B cell (primary cell): ENCODE results near the gene ADK. TPM values are rescaled to one million over a fixed set of nuclear protein-coding genes. Genes with fewer than 3 reads are reported as not detected.

Source experiments
- ATAC-seq: fragments of 200-7000 bp; cut with Tn5 transposase; one replicate; pipeline ENCODE4 v1.10.0; 2021; ENCODE audit warnings: low read depth, mild to moderate bottlenecking, moderate number of reproducible peaks, moderate library complexity
- CTCF ChIA-PET: fragments of 350-600 bp; sonication (Branson Sonifier 250); formaldehyde crosslinking; loops from one replicate; lab custom pipeline; 2021; ENCODE audit warnings: antibody characterized with exemption, inconsistent platforms; lab: Charles Lee
- POLR2A ChIA-PET: fragments of 350-600 bp; sonication (Branson Sonifier 250); formaldehyde crosslinking; loops from one replicate; lab custom pipeline; 2021; ENCODE audit warnings: antibody characterized with exemption; lab: Charles Lee
- DNase-seq: peaks from one replicate; pipeline ENCODE4 v3.0.0; 2013
- H2AFZ ChIP-seq: 2 replicates; pipeline ENCODE4 v1.6.1; 2012; ENCODE audit warnings: mild to moderate bottlenecking, low read depth, low read length; ENCODE audit not compliant: insufficient read depth, poor library complexity, severe bottlenecking
- H3K27ac ChIP-seq, 2 donors: 1 replicate in 1 of 2; 2 replicates in 1 of 2; pipeline ENCODE4 v1.5.1; 2012 to 2013; ENCODE audit warnings: low read length in 2 of 2, mild to moderate bottlenecking in 2 of 2, moderate library complexity in 1 of 2
- H3K27me3 ChIP-seq, 4 experiments: fragments of 200-600 bp in 1 of 4; sonication (generic) in 1 of 4; replicated peaks in 1 of 4; 1 replicate in 2 of 4; 2 replicates in 2 of 4; pipeline versions ENCODE4 v1.6.1 to v1.7.0; 2013 to 2016; ENCODE audit warnings: low read length in 3 of 4, mild to moderate bottlenecking in 2 of 4, mixed read lengths in 1 of 4, moderate library complexity in 1 of 4; ENCODE audit not compliant: insufficient read depth in 4 of 4, control insufficient read depth in 3 of 4; ENCODE audit errors: control extremely low read depth in 1 of 4
- H3K36me3 ChIP-seq, 2 experiments: replicated peaks in 1 of 2; 1 replicate in 1 of 2; 2 replicates in 1 of 2; pipeline versions ENCODE4 v1.6.1 to v1.7.1; 2013; ENCODE audit warnings: low read length in 1 of 2; ENCODE audit not compliant: insufficient read depth in 2 of 2, control insufficient read depth in 1 of 2; ENCODE audit errors: control extremely low read depth in 1 of 2, extremely low read depth in 1 of 2
- H3K4me1 ChIP-seq, 2 donors: fragments of 200-600 bp in 1 of 2; sonication (generic) in 1 of 2; 1 replicate in 1 of 2; 2 replicates in 1 of 2; pipeline versions ENCODE4 v1.5.1 to v1.6.1; 2013 to 2017; ENCODE audit warnings: low read length in 2 of 2; ENCODE audit not compliant: control insufficient read depth in 2 of 2, insufficient read depth in 2 of 2
- H3K4me2 ChIP-seq: replicated peaks from 2 replicates; pipeline ENCODE3; 2012; ENCODE audit warnings: mild to moderate bottlenecking, low read depth, low read length; ENCODE audit not compliant: poor library complexity, severe bottlenecking
- H3K4me3 ChIP-seq, 5 experiments: fragments of 200-600 bp in 1 of 5; sonication (generic) in 1 of 5; 1 replicate in 3 of 5; 2 replicates in 2 of 5; pipeline versions ENCODE4 v1.5.1 to v1.7.0; 2011 to 2016; ENCODE audit warnings: low read length in 4 of 5, mild to moderate bottlenecking in 4 of 5, low read depth in 2 of 5, control low read depth in 1 of 5, moderate library complexity in 1 of 5; ENCODE audit not compliant: insufficient read depth in 1 of 5; ENCODE audit errors: control extremely low read depth in 1 of 5, extremely low read depth in 1 of 5
- H3K79me2 ChIP-seq: fragments of 200-600 bp; sonication (generic); one replicate; pipeline ENCODE4 v1.6.0; 2016; ENCODE audit warnings: low read length; ENCODE audit not compliant: control insufficient read depth, insufficient read depth
- H3K9ac ChIP-seq: fragments of 200-600 bp; sonication (generic); 2 replicates; pipeline ENCODE4 v1.6.1; 2017; ENCODE audit warnings: mild to moderate bottlenecking, low read length, moderate library complexity
- H3K9me3 ChIP-seq, 3 donors: one replicate each; pipeline versions ENCODE4 v1.6.1 to v1.7.1; 2013; ENCODE audit warnings: low read length in 2 of 3; ENCODE audit not compliant: control insufficient read depth in 2 of 3, insufficient read depth in 1 of 3; ENCODE audit errors: control extremely low read depth in 1 of 3
- H4K20me1 ChIP-seq: 2 replicates; pipeline ENCODE4 v1.6.0; 2012; ENCODE audit warnings: mild to moderate bottlenecking, low read length; ENCODE audit not compliant: insufficient read depth, control insufficient read depth, poor library complexity, severe bottlenecking
- H3K27ac Mint-ChIP-seq: one replicate; pipeline ENCODE4 v1.8.0; 2021; ENCODE audit warnings: mixed read lengths
- H3K27me3 Mint-ChIP-seq: one replicate; pipeline ENCODE4 v1.8.0; 2021; ENCODE audit warnings: mixed read lengths
- H3K4me1 Mint-ChIP-seq: one replicate; pipeline ENCODE4 v1.8.0; 2021; ENCODE audit warnings: mixed read lengths
- H3K4me3 Mint-ChIP-seq: one replicate; pipeline ENCODE4 v1.8.0; 2021; ENCODE audit warnings: mixed read lengths
- H3K9me3 Mint-ChIP-seq: one replicate; pipeline ENCODE4 v1.8.0; 2022; ENCODE audit warnings: mixed read lengths; ENCODE audit not compliant: insufficient read depth
- CTCF ChIP-seq: fragments of 200-600 bp; IDR thresholded peaks from one replicate; pipeline ENCODE4 v1.8.0; 2022; ENCODE audit warnings: antibody characterized with exemption, mild to moderate bottlenecking
- EZH2 ChIP-seq: IDR thresholded peaks from 2 replicates; pipeline ENCODE4 v1.6.1; 2012; ENCODE audit warnings: borderline replicate concordance, low read depth, mild to moderate bottlenecking, moderate library complexity, low read length; ENCODE audit not compliant: insufficient read depth, poor library complexity, severe bottlenecking
- WGBS: methylation state at CpG from one replicate; pipeline ENCODE4 v1.1.5; 2013; ENCODE audit warnings: missing lambda C conversion rate; ENCODE audit not compliant: insufficient coverage; 5-methylcytosine and 5-hydroxymethylcytosine counted together
- intact Hi-C: fragments of 100-400 bp; cut with micrococcal nuclease; formaldehyde crosslinking; loops from one replicate; pipeline ENCODE4 v1.10.0; 2022
- polyA plus RNA-seq: library from polyadenylated mRNA; depleted of rRNA; stranded (reverse); fragments of >200 nt; gene quantifications from 2 replicates; pipeline ENCODE4 v1.2.3, GENCODE V29; 2012
- total RNA-seq, 2 donors: library from RNA; stranded (reverse); fragments of 120-200 nt in 1 of 2; gene quantifications; 1 replicate in 1 of 2; 2 replicates in 1 of 2; pipeline versions ENCODE4 v1.2.3 to v1.2.4, GENCODE V29; 2013 to 2022

Gene ADK
- total and polyA plus RNA-seq, 2 donors (not counting 1 experiment from before 2014, with no cell fraction given): 37.2 to 52.6 TPM

GRCh38 chr10:74685564-74685963 is 534.5 kb downstream of the ADK start:
- no CpG with 5 or more reads among the region's 1 CpG for WGBS
- CTCF ChIA-PET: no interaction called here

GRCh38 chr10:74690393-74690792 is 539.4 kb downstream of the ADK start:
- WGBS: 100% methylated on average over 2 of the region's 4 CpGs
- ATAC-seq (no peak), DNase-seq (no peak)
- Histone ChIP-seq H3K4me1 (no peaks in the 10 kb centered on the region), H3K9ac (no peak overlapping the region), H3K79me2 (no peaks in the 10 kb centered on the region), H4K20me1 (no peaks in the 10 kb centered on the region), H3K4me2 (no peak overlapping the region), H3K4me3 (no peak overlapping the region), H3K27ac (no peak overlapping the region), H3K36me3 (peaks cover 0 to 29% of the 10 kb centered on the region in 2 experiments), H3K9me3 (no peaks in the 10 kb centered on the region), H3K27me3 (no peaks in the 10 kb centered on the region), H2AFZ (no peak overlapping the region)
- no peaks in the 10 kb centered on the region for H3K9me3 Mint-ChIP-seq
- no peak overlapping the region for H3K4me3 Mint-ChIP-seq
- no peak overlapping the region for H3K27ac Mint-ChIP-seq
- no peak for TF ChIP-seq EZH2
- TF ChIP-seq CTCF: no peak
- H3K27me3 Mint-ChIP-seq: no peaks in the 10 kb centered on the region
- H3K4me1 Mint-ChIP-seq: no peaks in the 10 kb centered on the region
- POLR2A ChIA-PET: no interaction called here
- intact Hi-C loops: no loop called here
- CTCF ChIA-PET: no interaction called here

More at GRCh38 chr10:74685564-74685963, 534.5 kb downstream of the ADK start:
- Mint-ChIP-seq H3K4me1 (peaks cover 19% of the 10 kb centered on the region), H3K27me3 (no peaks in the 10 kb centered on the region), H3K9me3 (no peaks in the 10 kb centered on the region), H3K27ac (no peak overlapping the region), H3K4me3 (no peak overlapping the region)
- Histone ChIP-seq H3K4me3 (no peak overlapping the region), H3K9me3 (no peaks in the 10 kb centered on the region), H3K27ac (no peak overlapping the region), H2AFZ (no peak overlapping the region), H3K79me2 (no peaks in the 10 kb centered on the region), H4K20me1 (peaks cover 5% of the 10 kb centered on the region), H3K4me1 (peaks cover 7% of the 10 kb centered on the region in 2 donors), H3K4me2 (no peak overlapping the region), H3K27me3 (no peaks in the 10 kb centered on the region), H3K9ac (no peak overlapping the region), H3K36me3 (peaks cover 0 to 22% of the 10 kb centered on the region in 2 experiments)
- ATAC-seq (no peak), DNase-seq (no peak)
- POLR2A ChIA-PET: no interaction called here
- intact Hi-C loops: loop anchor here (10.0 kb wide), 1 partner anchor 109 kb away; no protein-coding TSS in a partner anchor
- no peak for TF ChIP-seq CTCF
- no peak for TF ChIP-seq EZH2
